Naive thymus-derived CD4-positive, alpha-beta T cell (primary cell): ENCODE measurements around the gene GUCD1. TPM values are rescaled to one million over a fixed set of nuclear protein-coding genes. Genes with fewer than 3 reads are reported as not detected.

Experiments
- ATAC-seq: fragments of 150-1000 bp; cut with Tn5 transposase; 2 replicates; pipeline ENCODE4 v1.10.0; 2021; ENCODE audit warnings: mild to moderate bottlenecking, moderate library complexity
- CTCF ChIA-PET: fragments of 350-600 bp; sonication (Branson Sonifier 250); formaldehyde crosslinking; loops from one replicate; lab custom pipeline; 2021; ENCODE audit warnings: antibody characterized with exemption; lab: Charles Lee
- POLR2A ChIA-PET: fragments of 350-600 bp; sonication (Branson Sonifier 250); formaldehyde crosslinking; loops from one replicate; lab custom pipeline; 2021; ENCODE audit warnings: antibody characterized with exemption, inconsistent platforms; lab: Charles Lee
- DNase-seq, 9 donors: peaks; one replicate each; pipeline versions ENCODE4 v3.0.0 to v3.0.0-alpha.2; 2020 to 2022; ENCODE audit warnings: mixed read lengths in 1 of 9
- H3K27ac ChIP-seq: one replicate; pipeline ENCODE4 v1.7.0; 2013; ENCODE audit warnings: mild to moderate bottlenecking, low read depth, low read length, moderate library complexity
- H3K27me3 ChIP-seq, 2 donors: one replicate each; pipeline ENCODE4 v1.7.0; 2013; ENCODE audit warnings: low read length in 2 of 2, mild to moderate bottlenecking in 2 of 2, moderate library complexity in 2 of 2; ENCODE audit not compliant: control insufficient read depth in 2 of 2, insufficient read depth in 2 of 2
- H3K36me3 ChIP-seq, 3 experiments: 1 replicate in 2 of 3; 2 replicates in 1 of 3; pipeline ENCODE4 v1.7.0; 2013; ENCODE audit warnings: low read length in 3 of 3, mild to moderate bottlenecking in 3 of 3, moderate library complexity in 1 of 3; ENCODE audit not compliant: insufficient read depth in 3 of 3, control insufficient read depth in 2 of 3
- H3K4me1 ChIP-seq, 2 donors: one replicate each; pipeline ENCODE4 v1.7.0; 2013; ENCODE audit warnings: low read length in 2 of 2, mild to moderate bottlenecking in 2 of 2, moderate library complexity in 1 of 2; ENCODE audit not compliant: control insufficient read depth in 2 of 2, insufficient read depth in 2 of 2
- H3K4me3 ChIP-seq: 2 replicates; pipeline ENCODE4 v1.7.0; 2013; ENCODE audit warnings: mild to moderate bottlenecking, low read length
- H3K9me3 ChIP-seq, 3 experiments: 1 replicate in 2 of 3; 2 replicates in 1 of 3; pipeline ENCODE4 v1.7.0; 2013; ENCODE audit warnings: low read length in 3 of 3; ENCODE audit not compliant: control insufficient read depth in 2 of 3
- H3K27ac Mint-ChIP-seq, 9 donors: one replicate each; pipeline ENCODE4 v1.8.0; 2020 to 2022; ENCODE audit warnings: mixed read lengths in 9 of 9, mild to moderate bottlenecking in 8 of 9, moderate library complexity in 5 of 9, inconsistent platforms in 2 of 9
- H3K27me3 Mint-ChIP-seq, 5 donors: one replicate each; pipeline ENCODE4 v1.8.0; 2021 to 2022; ENCODE audit warnings: mixed read lengths in 5 of 5, mild to moderate bottlenecking in 1 of 5
- H3K36me3 Mint-ChIP-seq, 5 donors: one replicate each; pipeline ENCODE4 v1.8.0; 2020 to 2022; ENCODE audit warnings: mixed read lengths in 5 of 5, mild to moderate bottlenecking in 3 of 5, inconsistent platforms in 1 of 5
- H3K4me1 Mint-ChIP-seq, 7 donors: one replicate each; pipeline ENCODE4 v1.8.0; 2020 to 2022; ENCODE audit warnings: mixed read lengths in 7 of 7, mild to moderate bottlenecking in 3 of 7, inconsistent platforms in 1 of 7
- H3K4me3 Mint-ChIP-seq, 10 donors: one replicate each; pipeline ENCODE4 v1.8.0; 2020 to 2022; ENCODE audit warnings: mild to moderate bottlenecking in 10 of 10, mixed read lengths in 10 of 10, moderate library complexity in 6 of 10, inconsistent platforms in 2 of 10
- H3K9me3 Mint-ChIP-seq, 11 donors: one replicate each; pipeline ENCODE4 v1.8.0; 2020 to 2022; ENCODE audit warnings: mixed read lengths in 11 of 11, mild to moderate bottlenecking in 4 of 11, inconsistent platforms in 1 of 11, moderate library complexity in 1 of 11
- intact Hi-C, 2 donors: fragments of 100-400 bp; cut with micrococcal nuclease; formaldehyde crosslinking; loops; one replicate each; pipeline ENCODE4 v1.15.1; 2023
- polyA plus RNA-seq, 2 donors: library from polyadenylated mRNA; unstranded; fragments of 300-500 nt; fragmentation: Illumina TruSeq; gene quantifications; one replicate each; pipeline ENCODE4 v1.2.3, GENCODE V29; 2021
- total RNA-seq, 6 experiments: library from RNA in 5 of 6; stranded (reverse) in 5 of 6; gene quantifications; 1 replicate in 5 of 6; 2 replicates in 1 of 6; pipeline ENCODE4 v1.2.3 and lab custom pipeline; 2021 to 2026

The GUCD1 gene
- total and polyA plus RNA-seq, 7 experiments from 2014 or later: 33.1 to 131 (median 61.7) TPM

DNA sequence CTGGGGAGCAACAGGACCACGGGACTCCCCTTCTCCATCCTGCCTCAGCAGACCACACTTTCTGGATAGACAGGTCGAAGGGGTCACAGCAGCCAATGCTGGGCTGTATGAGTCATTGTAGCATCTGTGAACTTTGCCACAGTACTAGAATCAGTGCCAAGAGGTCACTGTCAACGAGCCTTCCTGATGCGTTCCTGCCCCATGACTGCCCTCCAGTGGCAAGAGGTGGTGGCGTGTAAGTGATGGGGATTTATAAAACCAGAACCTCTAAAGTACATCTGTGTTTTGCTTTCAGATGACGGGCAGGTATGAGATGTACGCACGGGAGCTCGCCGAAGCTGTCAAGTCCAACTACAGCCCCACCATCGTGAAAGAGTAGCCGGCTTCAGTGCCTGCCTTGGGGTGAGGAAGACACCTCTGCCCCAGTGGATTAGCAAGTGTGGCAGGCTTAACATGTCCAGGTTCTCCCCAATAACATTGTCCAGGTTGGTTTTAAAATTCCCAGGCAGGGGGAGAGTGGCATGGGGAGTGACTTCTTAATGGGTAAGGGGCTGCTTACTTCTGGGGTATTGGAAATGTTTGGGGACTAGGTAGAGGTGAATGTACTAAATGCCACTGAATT, 29.4 kb downstream of the GUCD1 start:
- DNase-seq (peak; percentile 54 to 77 (median 71)), ATAC-seq (peak; percentile 98)
- CTCF ChIA-PET: interaction anchor here (0.7 kb wide), 1 partner anchor 70 kb away, joined by 3 read pairs; no protein-coding TSS in a partner anchor
- H3K27ac Mint-ChIP-seq: no peak overlapping the region
- no peaks in the 10 kb centered on the region for H3K27me3 ChIP-seq
- H3K4me1 ChIP-seq: no peaks in the 10 kb centered on the region
- H3K4me1 Mint-ChIP-seq: peaks cover 0 to 12% (median 9%) of the 10 kb centered on the region in 7 donors
- H3K27ac ChIP-seq: no peak overlapping the region
- peaks cover 0 to 7% (median 0%) of the 10 kb centered on the region in 5 donors for H3K27me3 Mint-ChIP-seq
- POLR2A ChIA-PET: no interaction called here
- H3K9me3 ChIP-seq: no peaks in the 10 kb centered on the region
- H3K36me3 Mint-ChIP-seq: no peaks in the 10 kb centered on the region
- intact Hi-C loops: loop anchor here (1.0 to 5.0 kb wide), 5 partner anchors 104 to 543 kb away; partner anchors contain the start of gene GSTT2 (in 1 of the 2)
- no peak overlapping the region for H3K4me3 ChIP-seq
- no peak overlapping the region for H3K4me3 Mint-ChIP-seq
- H3K9me3 Mint-ChIP-seq: no peaks in the 10 kb centered on the region
- H3K36me3 ChIP-seq: no peaks in the 10 kb centered on the region

DNA sequence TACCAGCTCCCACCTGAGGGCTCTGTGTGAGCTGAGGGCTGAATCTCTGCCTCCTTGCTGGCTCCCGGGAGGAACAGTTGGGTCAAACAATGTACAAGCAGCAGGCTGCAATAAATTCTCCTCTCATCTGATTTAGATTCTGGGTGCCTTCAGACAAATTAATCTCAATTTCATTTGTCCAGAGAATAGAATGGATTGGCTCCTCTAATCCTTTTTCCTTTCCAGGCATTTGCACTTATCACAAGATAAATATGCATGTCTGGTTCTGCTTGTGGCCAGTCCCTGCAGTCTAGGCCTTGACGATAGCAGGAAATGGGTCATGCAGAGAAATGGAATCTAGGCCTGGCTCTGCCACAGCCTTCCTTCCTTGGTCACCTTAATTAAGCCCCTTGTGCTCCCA, 31.1 kb downstream of the GUCD1 start:
- ATAC-seq (no peak), DNase-seq (no peak)
- Histone ChIP-seq H3K36me3 (no peaks in the 10 kb centered on the region), H3K27ac (no peak overlapping the region), H3K4me1 (no peaks in the 10 kb centered on the region), H3K4me3 (no peak overlapping the region), H3K9me3 (no peaks in the 10 kb centered on the region), H3K27me3 (no peaks in the 10 kb centered on the region)
- Mint-ChIP-seq H3K27me3 (no peaks in the 10 kb centered on the region), H3K9me3 (no peaks in the 10 kb centered on the region), H3K4me1 (peaks cover 0 to 15% (median 10%) of the 10 kb centered on the region in 7 donors), H3K27ac (no peak overlapping the region), H3K4me3 (no peak overlapping the region), H3K36me3 (no peaks in the 10 kb centered on the region)
- ChIA-PET POLR2A (no interaction called here), CTCF (interaction anchor here (0.9 to 4.6 kb wide), 3 partner anchors 102 to 200 kb away, joined by 3 to 26 read pairs (median 3); no protein-coding TSS in a partner anchor)
- intact Hi-C loops: no loop called here

DNA sequence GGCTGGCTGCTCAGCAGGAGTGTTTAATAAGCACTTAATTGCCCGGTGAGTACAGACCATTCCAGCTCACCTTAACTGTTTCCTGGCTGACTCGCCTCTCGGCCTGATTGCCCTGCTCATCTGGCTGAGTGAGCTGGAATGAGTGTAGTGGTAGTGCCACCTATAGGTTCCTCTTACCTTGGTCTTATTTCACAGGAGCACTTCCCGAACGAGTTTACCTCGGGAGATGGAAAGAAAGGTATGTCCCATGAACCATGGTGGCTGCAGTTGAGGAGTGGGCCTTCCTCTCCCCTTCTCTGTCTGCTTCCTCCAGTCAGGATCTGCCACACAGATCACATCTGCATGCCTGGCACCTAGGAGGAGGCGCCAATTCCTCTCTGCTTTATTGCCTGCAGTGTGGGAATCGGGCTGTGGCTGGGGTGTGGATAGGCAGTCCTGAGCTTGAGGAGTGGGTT, 33.1 kb downstream of the GUCD1 start:
- Histone ChIP-seq H3K9me3 (no peaks in the 10 kb centered on the region), H3K4me1 (no peaks in the 10 kb centered on the region), H3K4me3 (no peak overlapping the region), H3K27ac (no peak overlapping the region), H3K27me3 (no peaks in the 10 kb centered on the region), H3K36me3 (no peaks in the 10 kb centered on the region)
- peak in 7 of 9 donors; percentile 5 to 39 (median 19) for DNase-seq
- intact Hi-C loops: loop anchor here (1.0 kb wide), 2 partner anchors 101 to 197 kb away; no protein-coding TSS in a partner anchor
- ChIA-PET CTCF (interaction anchor here (0.7 to 4.6 kb wide), 5 partner anchors 35 to 123 kb away, joined by 3 to 26 read pairs (median 3); no protein-coding TSS in a partner anchor), POLR2A (no interaction called here)
- Mint-ChIP-seq H3K9me3 (no peaks in the 10 kb centered on the region), H3K36me3 (no peaks in the 10 kb centered on the region), H3K27ac (peak overlapping the region in 1 of 9 donors; percentile 63), H3K4me3 (peak overlapping the region in 2 of 10 donors; percentile 51 to 61), H3K27me3 (peaks cover 0 to 3% (median 0%) of the 10 kb centered on the region in 5 donors), H3K4me1 (peaks cover 0 to 18% (median 10%) of the 10 kb centered on the region in 7 donors)
- ATAC-seq: peak; percentile 48

DNA sequence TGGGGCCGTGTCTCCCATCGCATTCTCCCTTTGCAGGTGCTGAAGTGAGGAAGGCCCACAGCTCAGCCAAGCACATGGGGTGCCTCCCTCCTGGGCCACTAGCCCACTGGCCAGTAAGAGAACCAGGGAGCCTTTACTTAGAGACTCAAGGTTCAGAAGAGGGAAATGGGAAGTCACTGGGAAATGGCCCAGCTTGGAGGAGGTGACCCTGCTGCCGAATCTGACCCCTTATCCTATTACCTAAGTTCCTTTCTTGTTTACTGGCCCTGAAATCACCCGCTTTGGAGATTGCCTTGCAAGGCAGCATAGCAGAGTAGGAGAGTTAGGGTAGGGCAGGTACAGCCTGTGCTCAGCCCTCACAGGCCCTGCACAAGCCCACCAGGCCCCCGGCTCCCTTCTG, 35.4 kb downstream of the GUCD1 start:
- ChIA-PET CTCF (interaction anchor here (1.4 kb wide), 1 partner anchor 17 kb away, joined by 5 read pairs; no protein-coding TSS in a partner anchor), POLR2A (interaction anchor here (0.6 kb wide), 1 partner anchor 30 kb away, joined by 3 read pairs; no protein-coding TSS in a partner anchor)
- Histone ChIP-seq H3K27me3 (no peaks in the 10 kb centered on the region), H3K4me1 (no peaks in the 10 kb centered on the region), H3K4me3 (no peak overlapping the region), H3K9me3 (no peaks in the 10 kb centered on the region), H3K27ac (no peak overlapping the region), H3K36me3 (no peaks in the 10 kb centered on the region)
- ATAC-seq (no peak), DNase-seq (no peak)
- no peak overlapping the region for H3K4me3 Mint-ChIP-seq
- intact Hi-C loops: no loop called here
- peaks cover 0 to 14% (median 5%) of the 10 kb centered on the region in 7 donors for H3K4me1 Mint-ChIP-seq
- H3K27me3 Mint-ChIP-seq: peaks cover 0 to 3% (median 0%) of the 10 kb centered on the region in 5 donors
- H3K9me3 Mint-ChIP-seq: no peaks in the 10 kb centered on the region
- H3K36me3 Mint-ChIP-seq: no peaks in the 10 kb centered on the region
- H3K27ac Mint-ChIP-seq: no peak overlapping the region

DNA sequence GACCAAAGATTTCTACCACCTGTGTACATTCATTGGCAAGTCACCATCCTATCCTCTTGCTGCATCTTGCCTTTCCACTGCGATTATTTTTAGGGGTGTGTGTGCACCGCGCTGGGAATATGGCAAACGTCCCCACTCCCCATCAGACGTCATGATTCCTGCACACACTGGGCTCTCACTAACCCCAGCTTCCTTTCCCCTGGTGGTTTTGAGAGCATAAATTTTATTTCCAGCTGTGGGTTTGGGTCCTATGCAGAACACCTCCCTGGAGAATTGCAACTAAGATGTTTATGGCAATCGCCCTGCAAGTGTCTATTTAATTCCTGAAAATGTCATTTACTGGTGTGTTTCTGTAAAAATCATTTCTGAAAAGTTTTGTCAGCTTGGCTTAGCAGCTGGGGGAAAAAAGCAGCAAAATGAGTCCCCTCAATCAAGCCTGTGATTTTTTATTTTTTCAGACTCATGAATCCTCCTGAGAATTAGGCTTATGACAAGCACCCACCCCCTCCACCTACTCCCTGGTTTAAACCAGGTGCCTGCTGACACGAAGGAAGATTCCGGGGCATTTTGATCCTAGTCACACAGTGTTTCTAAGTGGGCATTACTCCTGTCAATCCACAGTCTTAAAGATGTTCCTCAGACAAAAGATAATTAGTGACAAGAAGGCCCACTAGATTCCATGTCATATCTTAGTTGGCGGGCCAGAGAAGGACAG, 36.0 kb downstream of the GUCD1 start:
- CTCF ChIA-PET: interaction anchor here (1.4 kb wide), 1 partner anchor 17 kb away, joined by 5 read pairs; no protein-coding TSS in a partner anchor

DNA sequence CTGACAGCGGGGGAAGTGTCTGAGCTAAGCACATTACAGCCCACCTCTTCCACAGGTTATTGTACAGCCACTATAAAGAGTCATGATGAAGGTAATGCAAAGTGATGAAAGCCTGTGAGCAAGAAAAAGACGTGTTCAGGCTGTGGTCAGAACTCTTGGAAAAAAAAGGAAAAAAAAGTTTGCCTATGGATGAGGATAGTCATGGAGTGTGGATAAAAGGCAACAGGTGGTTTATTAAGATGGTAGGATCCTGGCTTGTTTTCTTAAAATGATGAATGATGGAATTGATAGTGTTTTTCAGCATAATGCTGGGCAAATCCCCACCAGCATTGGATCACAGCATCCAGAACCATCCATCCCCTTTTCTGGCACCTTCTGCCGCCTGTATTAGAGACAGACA, 36.7 kb downstream of the GUCD1 start:
- no peak overlapping the region for H3K4me3 ChIP-seq
- H3K4me3 Mint-ChIP-seq: no peak overlapping the region
- H3K36me3 ChIP-seq: no peaks in the 10 kb centered on the region
- H3K27me3 Mint-ChIP-seq: peaks cover 0 to 3% (median 0%) of the 10 kb centered on the region in 5 donors
- no peaks in the 10 kb centered on the region for H3K4me1 ChIP-seq
- no peak overlapping the region for H3K27ac ChIP-seq
- peaks cover 0 to 14% (median 5%) of the 10 kb centered on the region in 7 donors for H3K4me1 Mint-ChIP-seq
- H3K27ac Mint-ChIP-seq: no peak overlapping the region
- peaks cover 0 to 3% (median 0%) of the 10 kb centered on the region in 5 donors for H3K36me3 Mint-ChIP-seq
- no peaks in the 10 kb centered on the region for H3K9me3 Mint-ChIP-seq
- DNase-seq (no peak), ATAC-seq (no peak)
- CTCF ChIA-PET: interaction anchor here (1.4 kb wide), 1 partner anchor 16 kb away, joined by 5 read pairs; no protein-coding TSS in a partner anchor
- H3K27me3 ChIP-seq: no peaks in the 10 kb centered on the region
- no peaks in the 10 kb centered on the region for H3K9me3 ChIP-seq
- intact Hi-C loops: no loop called here
- POLR2A ChIA-PET: no interaction called here

More for the DNA sequence above, 36.0 kb downstream of the GUCD1 start:
- no peaks in the 10 kb centered on the region for H3K36me3 ChIP-seq
- DNase-seq: no peak
- POLR2A ChIA-PET: interaction anchor here (0.6 kb wide), 1 partner anchor 31 kb away, joined by 3 read pairs; no protein-coding TSS in a partner anchor
- H3K4me3 ChIP-seq: no peak overlapping the region
- peaks cover 0 to 3% (median 0%) of the 10 kb centered on the region in 5 donors for H3K27me3 Mint-ChIP-seq
- no peaks in the 10 kb centered on the region for H3K4me1 ChIP-seq
- no peak overlapping the region for H3K27ac ChIP-seq
- H3K4me3 Mint-ChIP-seq: peak overlapping the region in 1 of 10 donors; percentile 6
- peaks cover 0 to 14% (median 5%) of the 10 kb centered on the region in 7 donors for H3K4me1 Mint-ChIP-seq
- no peaks in the 10 kb centered on the region for H3K9me3 Mint-ChIP-seq
- ATAC-seq: no peak
- no peaks in the 10 kb centered on the region for H3K36me3 Mint-ChIP-seq
- H3K27ac Mint-ChIP-seq: no peak overlapping the region
- H3K9me3 ChIP-seq: no peaks in the 10 kb centered on the region
- no peaks in the 10 kb centered on the region for H3K27me3 ChIP-seq
- intact Hi-C loops: no loop called here
